K562 (cell line): Measurements from ENCODE around the gene GEMIN2. TPM values are rescaled to one million over a fixed set of nuclear protein-coding genes. Genes with fewer than 3 reads are reported as not detected.
A peak's percentile ranks its signal among the peaks of the same experiment; 100 is the strongest.

Experiments used
- ATAC-seq: fragments of 200-7000 bp; cut with Tn5 transposase; 3 replicates; pipeline ENCODE4 v1.9.1; 2020; ENCODE audit warnings: moderate library complexity
- BruUV-seq: library from RNA; stranded (reverse); fragments of 400-500 nt; replicated peaks from 2 replicates; lab custom pipeline; 2021; lab: Mats Ljungman, UMichigan
- CTCF ChIA-PET: fragments of 300-600 bp; formaldehyde crosslinking; extraction: SDS; loops from one replicate; lab custom pipeline; 2021; ENCODE audit warnings: low intra/inter-chr PET ratio; lab: Yijun Ruan, JAX
- POLR2A ChIA-PET: fragments of 300-600, 350-650 bp; sonication (Branson Sonifier 250); formaldehyde crosslinking; extraction: SDS; loops from one replicate; lab custom pipeline; 2021; ENCODE audit warnings: antibody characterized with exemption, inconsistent platforms; lab: Yijun Ruan, JAX
- DNase-seq, 4 experiments: peaks; one replicate each; pipeline versions ENCODE4 v3.0.0 to v3.0.0-alpha.2; 2011 to 2018; ENCODE audit warnings: low spot score in 3 of 4, mixed read lengths in 3 of 4; ENCODE audit errors: extremely low read depth in 1 of 4
- FAIRE-seq: peaks from 2 replicates; lab custom pipeline; 2011; peaks lifted over from hg19 to GRCh38; lab: Jason Lieb, UNC
- H2AFZ ChIP-seq: 2 replicates; pipeline ENCODE4 v1.6.0; 2011; ENCODE audit warnings: low read depth, low read length, control low read depth, inconsistent platforms
- H3K27ac ChIP-seq: fragments of 200-600 bp; 3 replicates; pipeline ENCODE4 v1.8.0; 2011; ENCODE audit warnings: low read depth, mild to moderate bottlenecking, control low read depth, inconsistent platforms, low read length, moderate library complexity, mixed read lengths; ENCODE audit errors: extremely low read depth
- H3K27me3 ChIP-seq, 2 experiments: fragments of 300-600 bp in 1 of 2; 2 replicates in 1 of 2; 3 replicates in 1 of 2; pipeline versions ENCODE4 v1.6.0 to v1.8.0; 2011; ENCODE audit warnings: inconsistent platforms in 2 of 2, low read length in 2 of 2, mild to moderate bottlenecking in 1 of 2, mixed read lengths in 1 of 2, moderate library complexity in 1 of 2; ENCODE audit not compliant: control insufficient read depth in 2 of 2, insufficient read depth in 2 of 2
- H3K36me3 ChIP-seq: fragments of 300-600 bp; 3 replicates; pipeline ENCODE4 v1.8.0; 2011; ENCODE audit warnings: mild to moderate bottlenecking, low read length, inconsistent platforms; ENCODE audit not compliant: control insufficient read depth, insufficient read depth
- H3K4me1 ChIP-seq, 2 experiments: fragments of 200-600 bp in 1 of 2; replicated peaks in 1 of 2; 2 replicates in 1 of 2; 3 replicates in 1 of 2; pipeline versions ENCODE4 v1.5.1 to v1.8.0; 2011; ENCODE audit warnings: inconsistent platforms in 2 of 2, low read length in 2 of 2, mild to moderate bottlenecking in 1 of 2, mixed read lengths in 1 of 2, moderate library complexity in 1 of 2; ENCODE audit not compliant: control insufficient read depth in 2 of 2, insufficient read depth in 2 of 2
- H3K4me2 ChIP-seq: 2 replicates; pipeline ENCODE4 v1.6.1; 2011; ENCODE audit warnings: low read length, control low read depth, inconsistent platforms, mixed read lengths; ENCODE audit not compliant: insufficient read depth
- H3K4me3 ChIP-seq: fragments of 200-600 bp; sonication (generic), shearing (Covaris generic); 2 replicates; pipeline ENCODE4 v1.5.1; 2016; ENCODE audit warnings: control low read depth, inconsistent platforms
- H3K79me2 ChIP-seq: fragments of 200-600 bp; 3 replicates; pipeline ENCODE4 v1.8.0; 2011; ENCODE audit warnings: low read length, inconsistent platforms; ENCODE audit not compliant: control insufficient read depth, insufficient read depth
- H3K9ac ChIP-seq, 2 experiments: 2 replicates each; pipeline versions ENCODE4 v1.6.0 to v1.6.1; 2011; ENCODE audit warnings: low read depth in 2 of 2, low read length in 2 of 2, control low read depth in 1 of 2, inconsistent platforms in 1 of 2, mild to moderate bottlenecking in 1 of 2, mixed read lengths in 1 of 2; ENCODE audit not compliant: insufficient read depth in 1 of 2
- H3K9me1 ChIP-seq: one replicate; pipeline ENCODE4 v1.6.0; 2011; ENCODE audit warnings: inconsistent platforms, mild to moderate bottlenecking, low read length, moderate library complexity; ENCODE audit not compliant: control insufficient read depth, insufficient read depth
- H3K9me3 ChIP-seq: replicated peaks from 2 replicates; pipeline ENCODE4 v1.5.1; 2011; ENCODE audit warnings: low read depth, low read length, inconsistent platforms; ENCODE audit not compliant: control insufficient read depth, insufficient read depth
- H4K20me1 ChIP-seq: replicated peaks from 2 replicates; pipeline ENCODE4 v1.6.1; 2011; ENCODE audit warnings: low read length, inconsistent platforms, mixed read lengths; ENCODE audit not compliant: control insufficient read depth, insufficient read depth
- CTBP1 ChIP-seq: fragments of 450-650 bp; IDR thresholded peaks from 2 replicates; pipeline ENCODE4 v1.6.1; 2016; ENCODE audit warnings: borderline replicate concordance
- GATAD2B ChIP-seq: fragments of 450-650 bp; IDR thresholded peaks from 2 replicates; pipeline ENCODE4 v1.6.1; 2017; ENCODE audit warnings: mild to moderate bottlenecking, borderline replicate concordance
- RAD51 ChIP-seq: fragments of 450-650 bp; IDR thresholded peaks from 2 replicates; pipeline ENCODE4 v1.7.1; 2016; ENCODE audit warnings: low read depth, mild to moderate bottlenecking, borderline replicate concordance
- ZC3H11A ChIP-seq: IDR thresholded peaks from 2 replicates; pipeline ENCODE4 v1.6.1; 2012; ENCODE audit warnings: low read depth, low read length, improper control_type of control experiment
- ZC3H4 ChIP-seq: sonication (generic); formaldehyde crosslinking; IDR thresholded peaks from 2 replicates; pipeline ENCODE4 v1.9.0; 2021; ENCODE audit warnings: missing genetic modification reagents, borderline replicate concordance
- ZNF212 ChIP-seq: fragments of 450-650 bp; formaldehyde crosslinking; IDR thresholded peaks from 2 replicates; pipeline ENCODE4 v1.4.0; 2020; ENCODE audit warnings: mild to moderate bottlenecking
- in situ Hi-C: fragments of 300-500 bp; cut with MboI; formaldehyde crosslinking; loops from 4 replicates; pipeline ENCODE4 v1.15.0; 2018; ENCODE audit warnings: inconsistent platforms, mixed read lengths
- intact Hi-C: fragments of 100-400 bp; cut with micrococcal nuclease; formaldehyde crosslinking; loops from 2 replicates; pipeline ENCODE4 v1.14.2; 2022
- polyA plus RNA-seq, 8 experiments: library from polyadenylated mRNA; depleted of rRNA in 4 of 8; stranded (reverse) in 5 of 8; unstranded in 3 of 8; fragments of >200 nt; fragmentation: Nextera tagmentation in 2 of 8; fragmentation: Illumina TruSeq in 1 of 8; extraction: Ambion mirVana in 2 of 8; extraction: Trizol in 1 of 8; gene quantifications; 2 replicates each; pipeline versions ENCODE4 v1.2.1 to v1.2.3, GENCODE V29; 2011 to 2014; ENCODE audit warnings: inconsistent platforms in 1 of 8, missing spikeins in 1 of 8
- total RNA-seq, 7 experiments: library from RNA; depleted of rRNA in 6 of 7; stranded (reverse); fragments of >200 nt in 6 of 7; fragmentation: Illumina TruSeq in 2 of 7; extraction: Trizol in 2 of 7; gene quantifications; 2 replicates each; pipeline versions ENCODE4 v1.2.1 to v1.2.3, GENCODE V29; 2011 to 2021; ENCODE audit warnings: low replicate concordance in 1 of 7
- TF ChIP-seq, protein P1 (sequence below): sonication (generic); IDR thresholded peaks from 2 replicates; pipeline ENCODE4 v1.6.1; 2016
- TF ChIP-seq, protein P2 (sequence below): sonication (generic); formaldehyde crosslinking; IDR thresholded peaks from 2 replicates; pipeline ENCODE4 v1.8.1; 2023; ENCODE audit warnings: mild to moderate bottlenecking, missing genetic modification reagents

GEMIN2 gene
- total and polyA plus RNA-seq, 9 of the 15 experiments (the other 6 are each of a cell fraction or from before 2014, with no cell fraction given), result 23.0 to 87.6 (median 45.5) TPM

DNA sequence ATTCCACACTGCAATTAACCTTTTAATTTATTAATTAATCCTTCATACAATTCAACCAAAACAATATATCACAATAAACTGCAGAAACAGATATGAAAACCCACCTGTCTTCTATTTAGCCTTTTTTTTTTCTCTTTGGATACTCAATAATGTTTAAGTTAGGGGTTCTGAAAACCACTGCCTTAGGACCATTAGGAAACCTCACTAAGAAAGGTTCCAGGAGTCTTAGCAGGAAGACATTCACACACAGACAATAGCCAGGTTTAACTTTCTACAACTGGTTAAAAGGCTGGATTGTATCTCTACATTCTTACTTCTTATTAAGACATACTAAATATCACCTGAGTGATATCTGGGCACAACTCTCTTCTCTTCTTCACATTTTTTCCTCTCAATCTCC is 14.4 kb upstream of the GEMIN2 start:
- POLR2A ChIA-PET, result no interaction called here

More for the DNA sequence above, 14.4 kb upstream of the GEMIN2 start:
- Histone ChIP-seq H4K20me1 (no peaks in the 10 kb centered on the region), H3K4me3 (no peak overlapping the region), H3K27ac (no peak overlapping the region), H3K9me1 (no peaks in the 10 kb centered on the region), H3K9me3 (no peaks in the 10 kb centered on the region), H3K36me3 (peaks cover 8% of the 10 kb centered on the region; the same call in 1 of the 3 replicates), H3K9ac (no peak overlapping the region), H3K27me3 (no peaks in the 10 kb centered on the region), H3K4me1 (peaks cover 0 to 8% of the 10 kb centered on the region in 2 experiments; a peak in 2 of 5 replicates), H3K79me2 (peaks cover 19% of the 10 kb centered on the region), H3K4me2 (no peak overlapping the region), H2AFZ (no peak overlapping the region)
- FAIRE-seq (no peak), DNase-seq (no peak), ATAC-seq (no peak)
- BruUV-seq, result TSS peak; percentile 4
- TF ChIP-seq GATAD2B, result no peak
- TF ChIP-seq RAD51, result no peak
- no peak for TF ChIP-seq ZNF212
- TF ChIP-seq, protein P1, sequence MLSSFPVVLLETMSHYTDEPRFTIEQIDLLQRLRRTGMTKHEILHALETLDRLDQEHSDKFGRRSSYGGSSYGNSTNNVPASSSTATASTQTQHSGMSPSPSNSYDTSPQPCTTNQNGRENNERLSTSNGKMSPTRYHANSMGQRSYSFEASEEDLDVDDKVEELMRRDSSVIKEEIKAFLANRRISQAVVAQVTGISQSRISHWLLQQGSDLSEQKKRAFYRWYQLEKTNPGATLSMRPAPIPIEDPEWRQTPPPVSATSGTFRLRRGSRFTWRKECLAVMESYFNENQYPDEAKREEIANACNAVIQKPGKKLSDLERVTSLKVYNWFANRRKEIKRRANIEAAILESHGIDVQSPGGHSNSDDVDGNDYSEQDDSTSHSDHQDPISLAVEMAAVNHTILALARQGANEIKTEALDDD, result no peak
- TF ChIP-seq ZC3H11A, result no peak
- TF ChIP-seq ZC3H4 (CRISPR knock-in tag), result no peak
- no peak for TF ChIP-seq CTBP1
- TF ChIP-seq, protein P2, sequence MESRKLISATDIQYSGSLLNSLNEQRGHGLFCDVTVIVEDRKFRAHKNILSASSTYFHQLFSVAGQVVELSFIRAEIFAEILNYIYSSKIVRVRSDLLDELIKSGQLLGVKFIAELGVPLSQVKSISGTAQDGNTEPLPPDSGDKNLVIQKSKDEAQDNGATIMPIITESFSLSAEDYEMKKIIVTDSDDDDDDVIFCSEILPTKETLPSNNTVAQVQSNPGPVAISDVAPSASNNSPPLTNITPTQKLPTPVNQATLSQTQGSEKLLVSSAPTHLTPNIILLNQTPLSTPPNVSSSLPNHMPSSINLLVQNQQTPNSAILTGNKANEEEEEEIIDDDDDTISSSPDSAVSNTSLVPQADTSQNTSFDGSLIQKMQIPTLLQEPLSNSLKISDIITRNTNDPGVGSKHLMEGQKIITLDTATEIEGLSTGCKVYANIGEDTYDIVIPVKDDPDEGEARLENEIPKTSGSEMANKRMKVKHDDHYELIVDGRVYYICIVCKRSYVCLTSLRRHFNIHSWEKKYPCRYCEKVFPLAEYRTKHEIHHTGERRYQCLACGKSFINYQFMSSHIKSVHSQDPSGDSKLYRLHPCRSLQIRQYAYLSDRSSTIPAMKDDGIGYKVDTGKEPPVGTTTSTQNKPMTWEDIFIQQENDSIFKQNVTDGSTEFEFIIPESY, result no peak
- intact Hi-C loops (no loop called here), in situ Hi-C loops (loop anchor here (10.0 kb wide), 1 partner anchor 325 kb away; no protein-coding TSS in a partner anchor)
- CTCF ChIA-PET, result no interaction called here
